SJCRH30 (cell line): ENCODE results near the gene KLHL3. TPM values are rescaled to one million over a fixed set of nuclear protein-coding genes. Genes with fewer than 3 reads are reported as not detected.

Experiments used
- DNase-seq, 2 experiments: peaks; one replicate each; pipeline ENCODE4 v3.0.0-alpha.2; 2015 to 2020
- H3K27ac ChIP-seq: fragments of 250-450 bp; sonication (Bioruptor Pico); 2 replicates; pipeline ENCODE4 v1.5.1; 2020; ENCODE audit warnings: mild to moderate bottlenecking, moderate library complexity
- H3K27me3 ChIP-seq: fragments of 250-450 bp; sonication (Bioruptor Pico); 2 replicates; pipeline ENCODE4 v1.5.1; 2020; ENCODE audit warnings: mild to moderate bottlenecking, moderate library complexity
- H3K36me3 ChIP-seq: fragments of 250-450 bp; sonication (Bioruptor Pico); 2 replicates; pipeline ENCODE4 v1.5.1; 2020; ENCODE audit warnings: mild to moderate bottlenecking, moderate library complexity
- H3K4me1 ChIP-seq: fragments of 250-450 bp; sonication (Bioruptor Pico); 2 replicates; pipeline ENCODE4 v1.5.1; 2020; ENCODE audit warnings: mild to moderate bottlenecking, moderate library complexity
- H3K4me3 ChIP-seq: fragments of 250-450 bp; sonication (Bioruptor Pico); 2 replicates; pipeline ENCODE4 v1.5.1; 2020; ENCODE audit warnings: mild to moderate bottlenecking, moderate library complexity
- H3K9me3 ChIP-seq: fragments of 250-450 bp; sonication (Bioruptor Pico); replicated peaks from 2 replicates; pipeline ENCODE4 v1.5.1; 2020; ENCODE audit warnings: mild to moderate bottlenecking, moderate library complexity
- total RNA-seq: library from RNA; depleted of rRNA; stranded (reverse); fragments of >200 nt; shearing (Covaris generic); gene quantifications from 2 replicates; pipeline ENCODE4 v1.2.3, GENCODE V29; 2014

The KLHL3 gene
- total RNA-seq, 1 experiment from 2014 or later, result not detected

DNA sequence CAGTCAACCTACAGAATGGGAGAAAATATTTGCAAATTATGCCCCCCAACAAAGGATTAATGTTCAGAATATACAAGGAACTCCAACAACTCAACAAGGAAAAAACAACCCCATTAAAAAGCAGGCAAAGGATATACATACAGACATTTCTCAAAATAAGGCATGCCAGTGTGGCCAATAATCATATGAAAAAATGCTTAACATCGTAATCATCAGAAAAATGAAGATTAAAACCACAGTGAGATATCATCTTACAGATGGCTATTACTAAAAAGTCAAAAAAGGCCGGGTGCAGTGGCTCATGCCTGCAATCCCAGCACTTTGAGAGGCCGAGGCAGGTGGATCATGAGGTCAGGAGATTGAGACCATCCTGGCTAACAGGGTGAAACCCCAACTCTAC is 103.2 kb downstream of the KLHL3 start:
- H3K4me1 ChIP-seq, result no peaks in the 10 kb centered on the region

DNA sequence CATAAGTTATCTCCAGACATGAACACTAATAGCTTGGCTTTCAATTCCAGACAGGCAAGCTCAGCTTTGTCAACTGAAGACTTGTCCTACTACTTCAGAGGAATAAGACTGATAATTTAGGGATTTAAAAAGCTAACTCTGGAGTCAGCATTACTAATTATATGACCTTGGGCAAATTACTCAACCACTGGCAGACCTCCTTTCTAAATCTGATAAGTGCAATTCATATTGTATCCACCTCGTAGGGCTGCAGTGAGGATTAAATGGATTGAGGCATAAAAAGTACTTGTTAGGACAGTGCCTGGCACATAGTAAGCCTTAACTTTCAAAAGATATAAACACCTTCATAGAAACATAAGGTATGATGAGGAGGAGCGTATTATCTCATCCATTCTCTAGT is 104.4 kb downstream of the KLHL3 start:
- no peaks in the 10 kb centered on the region for H3K36me3 ChIP-seq
- no peak overlapping the region for H3K27ac ChIP-seq
- no peaks in the 10 kb centered on the region for H3K4me1 ChIP-seq
- no peak overlapping the region for H3K4me3 ChIP-seq
- DNase-seq, result no peak
- H3K9me3 ChIP-seq, result 0 out of 2 replicates have a peak, but pooled peaks cover 3% of the 10 kb centered on the region
- 0 out of 2 replicates have a peak, but pooled peaks cover 8% of the 10 kb centered on the region for H3K27me3 ChIP-seq

More for the DNA sequence above, 103.2 kb downstream of the KLHL3 start:
- H3K36me3 ChIP-seq, result no peaks in the 10 kb centered on the region
- 0 out of 2 replicates have a peak, but pooled peaks cover 3% of the 10 kb centered on the region for H3K9me3 ChIP-seq
- no peak for DNase-seq
- H3K4me3 ChIP-seq, result no peak overlapping the region
- 0 out of 2 replicates have a peak, but pooled peaks cover 8% of the 10 kb centered on the region for H3K27me3 ChIP-seq
- no peak overlapping the region for H3K27ac ChIP-seq

- no peak for DNase-seq
- no peaks in the 10 kb centered on the region for H3K4me1 ChIP-seq
- no peaks in the 10 kb centered on the region for H3K36me3 ChIP-seq
- no peak overlapping the region for H3K4me3 ChIP-seq
- H3K27me3 ChIP-seq, result 0 out of 2 replicates have a peak, but pooled peaks cover 8% of the 10 kb centered on the region
- H3K27ac ChIP-seq, result no peak overlapping the region
- 0 out of 2 replicates have a peak, but pooled peaks cover 3% of the 10 kb centered on the region for H3K9me3 ChIP-seq
Observed at GRCh38 chr5:137630972-137631370, 104.9 kb downstream of the KLHL3 start.

DNA sequence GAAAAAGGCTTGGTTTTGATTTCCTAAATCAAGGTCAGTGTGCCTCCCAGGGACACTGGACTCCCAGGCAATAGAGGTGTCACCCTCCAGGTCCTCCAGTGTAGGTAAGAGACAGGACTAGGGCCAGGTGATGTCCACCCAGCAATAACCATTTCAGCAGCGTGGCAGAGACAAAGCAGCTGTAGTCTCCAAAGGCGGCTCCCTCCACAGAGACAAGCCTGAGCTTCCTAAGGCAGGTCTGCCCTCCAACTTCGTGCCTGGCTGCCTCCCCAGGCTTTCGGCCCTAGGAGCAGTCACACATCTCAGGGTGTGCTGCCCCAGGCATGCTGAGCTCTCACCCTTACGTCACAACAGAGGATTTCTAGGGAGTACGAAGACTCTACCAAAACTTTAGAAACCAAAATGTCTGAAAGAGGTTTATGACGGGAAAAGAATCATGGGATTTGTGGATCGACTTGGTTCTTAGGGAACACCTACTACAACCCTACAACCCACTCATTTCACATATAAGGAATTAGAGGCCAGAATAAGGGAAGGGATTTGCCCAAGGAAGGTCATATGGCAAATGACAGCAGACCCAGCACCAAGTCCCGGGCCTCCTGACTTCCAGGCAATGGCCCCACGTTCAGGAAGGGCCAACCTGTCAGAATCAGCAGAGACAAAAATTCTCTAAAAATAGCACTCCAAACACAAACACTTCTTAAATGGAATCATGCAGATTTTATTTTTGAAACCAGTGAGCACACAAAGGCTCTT is 105.5 kb downstream of the KLHL3 start:
- Histone ChIP-seq H3K9me3 (0 out of 2 replicates have a peak, but pooled peaks cover 3% of the 10 kb centered on the region), H3K4me1 (no peaks in the 10 kb centered on the region), H3K36me3 (no peaks in the 10 kb centered on the region), H3K27ac (no peak overlapping the region), H3K27me3 (peaks cover 8% of the 10 kb centered on the region; the same call in 1 of the 2 replicates), H3K4me3 (no peak overlapping the region)
- no peak for DNase-seq

- H3K27ac ChIP-seq, result no peak overlapping the region
- H3K9me3 ChIP-seq, result 0 out of 2 replicates have a peak, but pooled peaks cover 3% of the 10 kb centered on the region
- H3K36me3 ChIP-seq, result no peaks in the 10 kb centered on the region
- no peaks in the 10 kb centered on the region for H3K4me1 ChIP-seq
- H3K27me3 ChIP-seq, result peaks cover 8% of the 10 kb centered on the region; the same call in 1 of the 2 replicates
- H3K4me3 ChIP-seq, result no peak overlapping the region
- peak; percentile 10 to 65 for DNase-seq
Observed at GRCh38 chr5:137629646-137630045, 106.2 kb downstream of the KLHL3 start.

GRCh38 chr5:137627706-137628105 is 108.2 kb downstream of the KLHL3 start:
- H3K4me3 ChIP-seq, result no peak overlapping the region

DNA sequence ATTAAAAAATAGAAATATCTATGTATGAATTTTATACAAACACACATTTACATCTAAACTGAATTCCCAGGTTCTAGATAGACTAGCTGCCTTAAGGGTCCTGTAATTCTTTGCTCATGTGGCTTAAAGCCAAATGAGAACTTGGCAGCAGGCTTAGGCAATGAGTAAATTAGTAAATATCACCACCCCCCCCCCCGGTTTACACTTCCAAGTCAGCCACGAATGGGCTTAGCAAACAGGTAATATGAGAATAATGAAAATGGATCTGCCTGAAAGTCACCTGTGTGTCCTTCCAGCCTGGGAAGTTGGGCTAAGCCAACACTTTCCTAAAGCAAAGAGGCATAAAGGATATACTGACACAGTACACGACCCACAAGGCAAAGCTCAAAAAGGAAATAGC is 108.6 kb downstream of the KLHL3 start:
- H3K9me3 ChIP-seq, result 0 out of 2 replicates have a peak, but pooled peaks cover 3% of the 10 kb centered on the region
- H3K4me3 ChIP-seq, result no peak overlapping the region
- no peaks in the 10 kb centered on the region for H3K4me1 ChIP-seq
- H3K36me3 ChIP-seq, result no peaks in the 10 kb centered on the region
- no peak for DNase-seq
- H3K27me3 ChIP-seq, result peaks cover 3% of the 10 kb centered on the region; the same call in 1 of the 2 replicates
- H3K27ac ChIP-seq, result no peak overlapping the region

More at GRCh38 chr5:137627706-137628105, 108.2 kb downstream of the KLHL3 start:
- no peak overlapping the region for H3K27ac ChIP-seq
- DNase-seq, result no peak
- peaks cover 3% of the 10 kb centered on the region; the same call in 1 of the 2 replicates for H3K27me3 ChIP-seq
- H3K9me3 ChIP-seq, result 0 out of 2 replicates have a peak, but pooled peaks cover 3% of the 10 kb centered on the region
- no peaks in the 10 kb centered on the region for H3K36me3 ChIP-seq
- H3K4me1 ChIP-seq, result no peaks in the 10 kb centered on the region

GRCh38 chr5:137624786-137625349 is 111.0 kb downstream of the KLHL3 start:
- DNase-seq, result no peak
- H3K27ac ChIP-seq, result no peak overlapping the region
- H3K4me1 ChIP-seq, result no peaks in the 10 kb centered on the region
- no peaks in the 10 kb centered on the region for H3K9me3 ChIP-seq
- no peak overlapping the region for H3K4me3 ChIP-seq
- H3K27me3 ChIP-seq, result no peaks in the 10 kb centered on the region; the same call in 1 of the 2 replicates
- no peaks in the 10 kb centered on the region for H3K36me3 ChIP-seq

- Histone ChIP-seq H3K36me3 (no peaks in the 10 kb centered on the region), H3K27ac (no peak overlapping the region), H3K4me1 (no peaks in the 10 kb centered on the region), H3K4me3 (no peak overlapping the region), H3K27me3 (no peaks in the 10 kb centered on the region; the same call in 1 of the 2 replicates), H3K9me3 (no peaks in the 10 kb centered on the region)
- DNase-seq, result peak in 1 of 2 experiments; percentile 6
Observed at GRCh38 chr5:137622850-137623249, 113.0 kb downstream of the KLHL3 start.

DNA sequence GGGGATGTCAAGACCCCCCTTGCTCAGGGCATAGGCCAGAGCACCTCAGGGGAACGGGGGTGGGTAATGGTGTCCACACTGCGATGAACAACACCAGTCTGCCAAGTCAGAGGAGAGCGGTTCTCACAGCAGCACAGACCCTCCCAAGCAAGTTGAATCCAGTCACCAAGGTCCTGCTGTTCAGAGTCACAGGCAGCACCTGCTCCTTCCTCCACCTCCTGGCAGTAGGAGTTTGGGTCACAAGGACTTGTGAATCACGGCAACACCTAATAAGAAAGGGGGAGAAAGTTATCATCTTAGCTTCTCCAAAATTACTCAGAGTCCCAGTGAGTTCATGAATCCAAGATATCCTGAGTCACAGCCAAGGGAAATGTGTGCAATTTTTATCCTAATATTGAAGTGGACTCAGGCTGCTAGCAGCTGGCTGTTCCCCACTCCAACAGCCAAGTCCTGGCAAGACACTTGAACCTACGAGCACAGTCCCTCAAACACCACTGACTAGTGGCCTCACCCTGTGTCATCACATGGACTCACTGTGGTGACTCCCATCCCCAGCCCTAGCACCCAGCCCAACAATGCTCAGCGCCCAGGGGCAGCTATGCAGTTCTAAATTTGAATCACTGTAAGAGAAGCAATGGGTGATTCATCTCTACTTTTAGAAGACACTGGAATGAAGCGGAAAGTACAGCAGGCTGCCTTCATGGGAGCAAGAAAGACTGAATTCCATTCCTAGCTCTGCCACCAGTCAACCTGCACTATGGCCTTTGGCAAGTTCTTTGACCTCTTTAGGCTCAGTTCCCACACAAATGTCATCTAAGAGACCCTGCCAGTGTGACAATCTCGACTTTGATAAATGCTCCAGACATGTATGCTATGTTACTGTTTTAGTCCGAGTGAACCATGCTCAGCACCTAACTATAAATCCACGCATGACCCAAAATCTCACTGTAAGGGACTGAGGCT is 113.7 kb downstream of the KLHL3 start:
- no peak overlapping the region for H3K4me3 ChIP-seq
- no peaks in the 10 kb centered on the region for H3K9me3 ChIP-seq
- H3K36me3 ChIP-seq, result no peaks in the 10 kb centered on the region
- H3K27me3 ChIP-seq, result no peaks in the 10 kb centered on the region; the same call in 1 of the 2 replicates
- no peak overlapping the region for H3K27ac ChIP-seq
- no peak for DNase-seq
- no peaks in the 10 kb centered on the region for H3K4me1 ChIP-seq

- DNase-seq, result no peak
- H3K36me3 ChIP-seq, result no peaks in the 10 kb centered on the region
- H3K4me3 ChIP-seq, result no peak overlapping the region
- H3K27ac ChIP-seq, result no peak overlapping the region
- no peaks in the 10 kb centered on the region for H3K9me3 ChIP-seq
- no peaks in the 10 kb centered on the region for H3K4me1 ChIP-seq
- no peaks in the 10 kb centered on the region; the same call in none of the 2 replicates for H3K27me3 ChIP-seq
Observed at GRCh38 chr5:137621306-137621705, 114.6 kb downstream of the KLHL3 start.

- no peak overlapping the region for H3K4me3 ChIP-seq
Observed at GRCh38 chr5:137619191-137619870, 116.6 kb downstream of the KLHL3 start.

GRCh38 chr5:137618476-137618875 is 117.4 kb downstream of the KLHL3 start:
- Histone ChIP-seq H3K4me1 (no peaks in the 10 kb centered on the region), H3K27me3 (no peaks in the 10 kb centered on the region; the same call in 1 of the 2 replicates), H3K9me3 (no peaks in the 10 kb centered on the region), H3K27ac (no peak overlapping the region), H3K36me3 (no peaks in the 10 kb centered on the region), H3K4me3 (no peak overlapping the region)
- DNase-seq, result no peak

More at GRCh38 chr5:137619191-137619870, 116.6 kb downstream of the KLHL3 start:
- Histone ChIP-seq H3K9me3 (no peaks in the 10 kb centered on the region), H3K27me3 (no peaks in the 10 kb centered on the region; the same call in 1 of the 2 replicates), H3K27ac (no peak overlapping the region), H3K36me3 (no peaks in the 10 kb centered on the region), H3K4me1 (no peaks in the 10 kb centered on the region)
- DNase-seq, result peak; percentile 36 to 58
